ENCODE data around the gene TRPM5. TPM values are rescaled to one million over a fixed set of nuclear protein-coding genes. Genes with fewer than 3 reads are reported as not detected.
"Not testable (repeated sequence)": the region's sequence is repeated elsewhere in the genome, so short reads cannot be mapped to it uniquely, and the experiment has no call there.

TRPM5 gene
- total RNA-seq, 4 donors from 2014 or later, result 0.63 TPM; not detected in 3

- DNase-seq (ENCODE audit: low spot score) (no peak), ATAC-seq (ENCODE audit: low FRiP score) (no peak)
- TF ChIP-seq, protein P1, sequence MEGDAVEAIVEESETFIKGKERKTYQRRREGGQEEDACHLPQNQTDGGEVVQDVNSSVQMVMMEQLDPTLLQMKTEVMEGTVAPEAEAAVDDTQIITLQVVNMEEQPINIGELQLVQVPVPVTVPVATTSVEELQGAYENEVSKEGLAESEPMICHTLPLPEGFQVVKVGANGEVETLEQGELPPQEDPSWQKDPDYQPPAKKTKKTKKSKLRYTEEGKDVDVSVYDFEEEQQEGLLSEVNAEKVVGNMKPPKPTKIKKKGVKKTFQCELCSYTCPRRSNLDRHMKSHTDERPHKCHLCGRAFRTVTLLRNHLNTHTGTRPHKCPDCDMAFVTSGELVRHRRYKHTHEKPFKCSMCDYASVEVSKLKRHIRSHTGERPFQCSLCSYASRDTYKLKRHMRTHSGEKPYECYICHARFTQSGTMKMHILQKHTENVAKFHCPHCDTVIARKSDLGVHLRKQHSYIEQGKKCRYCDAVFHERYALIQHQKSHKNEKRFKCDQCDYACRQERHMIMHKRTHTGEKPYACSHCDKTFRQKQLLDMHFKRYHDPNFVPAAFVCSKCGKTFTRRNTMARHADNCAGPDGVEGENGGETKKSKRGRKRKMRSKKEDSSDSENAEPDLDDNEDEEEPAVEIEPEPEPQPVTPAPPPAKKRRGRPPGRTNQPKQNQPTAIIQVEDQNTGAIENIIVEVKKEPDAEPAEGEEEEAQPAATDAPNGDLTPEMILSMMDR (IDR thresholded peaks at IDR 0.05), result no peak
Observed at GRCh38 chr11:2482204-2482603, 37.9 kb upstream of the TRPM5 start.

DNA sequence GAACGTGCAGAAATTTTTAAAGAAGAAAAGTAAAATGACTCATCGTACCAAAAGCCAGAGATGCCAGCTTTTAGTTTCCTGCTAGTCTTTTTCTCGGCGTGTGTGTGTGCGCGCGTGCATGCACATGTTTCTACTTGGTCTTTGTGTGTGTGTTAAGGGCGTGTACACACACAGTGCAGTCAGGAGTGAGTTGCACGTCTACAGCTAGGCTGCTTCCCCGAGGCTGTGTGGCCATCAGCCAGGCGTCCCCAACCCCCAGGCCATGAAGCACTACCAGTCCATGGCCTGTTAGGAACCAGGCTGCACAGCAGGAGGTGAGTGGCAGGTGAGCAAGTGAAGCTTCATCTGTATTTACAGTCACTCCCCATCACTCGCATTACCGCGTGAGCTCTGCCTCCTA lies 36.9 kb upstream of the TRPM5 start:
- TF ChIP-seq, protein P1 (IDR thresholded peaks at IDR 0.05), result no peak
- DNase-seq (ENCODE audit: low spot score) (peak; percentile 21), ATAC-seq (ENCODE audit: low FRiP score) (no peak)

GRCh38 chr11:2480874-2481220 lies 36.5 kb upstream of the TRPM5 start:
- TF ChIP-seq, protein P1 (IDR thresholded peaks at IDR 0.05), result no peak
- ATAC-seq (ENCODE audit: low FRiP score) (no peak), DNase-seq (ENCODE audit: low spot score) (peak; percentile 16)

- DNase-seq (ENCODE audit: low spot score), result peak; percentile 16
- not testable (repeated sequence) for ATAC-seq (ENCODE audit: low FRiP score)
Observed at GRCh38 chr11:2480067-2480873, 36.0 kb upstream of the TRPM5 start.

DNA sequence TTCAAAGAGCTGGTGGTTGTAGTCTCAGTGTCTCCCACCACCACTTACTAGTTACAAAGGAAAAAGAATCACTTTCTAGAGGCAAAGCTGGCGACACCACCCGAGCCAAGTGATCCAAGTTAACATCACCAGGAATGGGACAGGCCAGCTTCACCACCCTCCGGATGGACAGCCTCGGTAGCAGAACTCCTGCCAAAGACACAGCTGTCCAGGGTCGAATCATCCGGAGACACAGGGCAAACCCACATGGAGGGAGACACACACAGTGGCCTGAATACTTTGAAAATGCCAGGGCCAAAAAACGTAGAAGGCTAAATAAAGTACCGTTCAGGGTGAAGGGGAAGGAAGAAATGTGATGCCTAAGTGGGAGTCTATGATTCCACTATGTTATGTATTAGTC lies 33.6 kb upstream of the TRPM5 start:
- DNase-seq (ENCODE audit: low spot score) (no peak), ATAC-seq (ENCODE audit: low FRiP score) (no peak)
- TF ChIP-seq, protein P1 (IDR thresholded peaks at IDR 0.05), result no peak

GRCh38 chr11:2477254-2477653 lies 32.9 kb upstream of the TRPM5 start:
- TF ChIP-seq, protein P1 (IDR thresholded peaks at IDR 0.05), result no peak
- DNase-seq (ENCODE audit: low spot score) (no peak), ATAC-seq (ENCODE audit: low FRiP score) (no peak)

DNA sequence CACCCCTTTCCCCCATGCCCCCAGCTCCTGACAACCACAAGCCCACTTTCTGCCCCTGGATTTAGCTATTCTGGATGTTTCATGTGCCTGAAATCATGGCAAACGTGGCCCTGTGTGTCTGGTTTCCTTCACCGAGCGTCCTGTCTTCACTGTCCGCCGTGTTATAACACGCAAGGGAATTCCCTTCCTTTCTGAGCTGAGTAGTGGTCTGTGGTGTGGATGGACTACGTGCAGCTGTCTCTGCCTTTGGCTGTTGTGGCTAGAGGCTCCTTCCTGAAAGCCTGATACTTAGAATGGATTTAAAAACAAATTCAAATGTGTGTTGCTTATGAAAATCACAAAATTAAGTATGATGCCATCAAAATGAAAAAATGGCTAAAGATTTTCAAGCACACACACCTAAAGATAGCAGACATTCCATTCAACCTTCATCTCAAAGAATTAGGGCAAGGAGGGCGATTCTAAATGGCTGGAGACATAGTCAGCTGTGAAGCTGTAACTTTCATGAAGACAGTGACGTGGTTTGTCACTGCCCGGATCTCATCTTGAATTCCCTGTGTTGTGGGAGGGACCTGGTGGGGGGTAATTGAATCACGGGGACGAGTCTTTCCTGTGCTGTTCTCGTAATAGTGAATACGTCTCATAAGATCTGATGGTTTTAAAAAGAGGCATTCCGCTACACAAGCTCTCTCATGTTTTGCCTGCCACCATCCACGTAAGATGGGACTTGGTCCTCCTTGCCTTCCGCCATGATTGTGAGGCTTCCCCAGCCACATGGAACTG lies 31.0 kb upstream of the TRPM5 start:
- no peak for ATAC-seq (ENCODE audit: low FRiP score)
- DNase-seq (ENCODE audit: low spot score), result no peak
- TF ChIP-seq, protein P1 (IDR thresholded peaks at IDR 0.05), result no peak
